Measurements from ENCODE around the gene MAPKAP1. TPM values are rescaled to one million over a fixed set of nuclear protein-coding genes. Genes with fewer than 3 reads are reported as not detected.

MAPKAP1 gene
- polyA plus RNA-seq, 3 donors = 39.9 to 57.5 (median 44.1) TPM

GRCh38 chr9:125432715-125433385, 274.2 kb downstream of the MAPKAP1 start:
- Mint-ChIP-seq H3K27me3 (ENCODE audit: low read depth in 3 of 3) (peaks cover 1 to 6% (median 2%) of the 10 kb centered on the region in 3 donors), H3K27ac (peak overlapping the region in 1 of 7 donors; percentile 64), H3K36me3 (peaks cover 10 to 11% of the 10 kb centered on the region in 2 donors), H3K4me3 (no peak overlapping the region), H3K9me3 (no peaks in the 10 kb centered on the region), H3K4me1 (peaks cover 3% of the 10 kb centered on the region)
- peaks cover 0 to 10% of the 10 kb centered on the region in 2 donors for H3K36me3 ChIP-seq (replicated peaks in 1 of 2; ENCODE audit: control insufficient read depth in 1 of 2, insufficient read depth in 2 of 2, low read length in 2 of 2)
- H3K79me2 ChIP-seq (ENCODE audit: insufficient read depth, low read length) = no peaks in the 10 kb centered on the region
- no peak overlapping the region for H3K4me3 ChIP-seq (replicated peaks in 1 of 3; ENCODE audit: low read depth in 2 of 3, low read length in 3 of 3)
- no peaks in the 10 kb centered on the region for H3K4me1 ChIP-seq (ENCODE audit: control insufficient read depth in 1 of 2, insufficient read depth in 2 of 2, low read length in 2 of 2)
- DNase-seq = no peak
- H2AFZ ChIP-seq (ENCODE audit: insufficient read depth, low read depth, low read length, poor library complexity, severe bottlenecking) = no peak overlapping the region
- no peak overlapping the region for H3K9ac ChIP-seq (ENCODE audit: insufficient read depth, low read length, poor library complexity, severe bottlenecking)
- H3K27ac ChIP-seq (ENCODE audit: low read depth in 1 of 2, low read length in 2 of 2) = no peak overlapping the region
- no peaks in the 10 kb centered on the region for H3K9me3 ChIP-seq (replicated peaks in 1 of 2; ENCODE audit: control insufficient read depth in 1 of 2, insufficient read depth in 1 of 2, low read length in 2 of 2)
- WGBS (ENCODE audit: insufficient coverage) = 90% methylated on average over 6 of the region's 14 CpGs
- no peaks in the 10 kb centered on the region for H3K27me3 ChIP-seq (ENCODE audit: control insufficient read depth in 2 of 2, insufficient read depth in 2 of 2, low read length in 2 of 2)
- H3K4me2 ChIP-seq (replicated peaks; ENCODE audit: extremely low read depth, low read length, poor library complexity, severe bottlenecking) = no peak overlapping the region
- H4K20me1 ChIP-seq (ENCODE audit: insufficient read depth, low read length) = no peaks in the 10 kb centered on the region
- no peak for TF ChIP-seq CTCF (IDR thresholded peaks at IDR 0.05)
- intact Hi-C loops (cut with micrococcal nuclease) = no loop called here

GRCh38 chr9:125431741-125432271, 275.2 kb downstream of the MAPKAP1 start:
- Histone ChIP-seq H3K4me1 (ENCODE audit: control insufficient read depth in 1 of 2, insufficient read depth in 2 of 2, low read length in 2 of 2) (no peaks in the 10 kb centered on the region), H2AFZ (ENCODE audit: insufficient read depth, low read depth, low read length, poor library complexity, severe bottlenecking) (no peak overlapping the region), H3K36me3 (replicated peaks in 1 of 2; ENCODE audit: control insufficient read depth in 1 of 2, insufficient read depth in 2 of 2, low read length in 2 of 2) (peaks cover 0 to under 1% of the 10 kb centered on the region in 2 donors), H3K79me2 (ENCODE audit: insufficient read depth, low read length) (no peaks in the 10 kb centered on the region), H4K20me1 (ENCODE audit: insufficient read depth, low read length) (no peaks in the 10 kb centered on the region), H3K9me3 (replicated peaks in 1 of 2; ENCODE audit: control insufficient read depth in 1 of 2, insufficient read depth in 1 of 2, low read length in 2 of 2) (no peaks in the 10 kb centered on the region), H3K4me2 (replicated peaks; ENCODE audit: extremely low read depth, low read length, poor library complexity, severe bottlenecking) (no peak overlapping the region), H3K27ac (ENCODE audit: low read depth in 1 of 2, low read length in 2 of 2) (no peak overlapping the region), H3K27me3 (ENCODE audit: control insufficient read depth in 2 of 2, insufficient read depth in 2 of 2, low read length in 2 of 2) (no peaks in the 10 kb centered on the region), H3K4me3 (replicated peaks in 1 of 3; ENCODE audit: low read depth in 2 of 3, low read length in 3 of 3) (no peak overlapping the region), H3K9ac (ENCODE audit: insufficient read depth, low read length, poor library complexity, severe bottlenecking) (no peak overlapping the region)
- peaks cover under 1% of the 10 kb centered on the region for H3K4me1 Mint-ChIP-seq
- H3K4me3 Mint-ChIP-seq = no peak overlapping the region
- H3K27me3 Mint-ChIP-seq (ENCODE audit: low read depth in 3 of 3) = peaks cover 2 to 6% (median 3%) of the 10 kb centered on the region in 3 donors
- no peak for TF ChIP-seq CTCF (IDR thresholded peaks at IDR 0.05)
- H3K9me3 Mint-ChIP-seq = no peaks in the 10 kb centered on the region
- 71% methylated on average over 12 of the region's 12 CpGs for WGBS (ENCODE audit: insufficient coverage)
- H3K36me3 Mint-ChIP-seq = peaks cover under 1 to 2% of the 10 kb centered on the region in 2 donors
- intact Hi-C loops (cut with micrococcal nuclease) = no loop called here
- DNase-seq = no peak
- no peak overlapping the region for H3K27ac Mint-ChIP-seq
